GM21367 (cell line): ENCODE data around the gene SBDS.

Source experiments
- ATAC-seq: cut with Tn5 transposase; IDR thresholded peaks from one replicate; pipeline ENCODE4 v1.9.1; 2021; ENCODE audit not compliant: unreplicated experiment

SBDS gene

DNA sequence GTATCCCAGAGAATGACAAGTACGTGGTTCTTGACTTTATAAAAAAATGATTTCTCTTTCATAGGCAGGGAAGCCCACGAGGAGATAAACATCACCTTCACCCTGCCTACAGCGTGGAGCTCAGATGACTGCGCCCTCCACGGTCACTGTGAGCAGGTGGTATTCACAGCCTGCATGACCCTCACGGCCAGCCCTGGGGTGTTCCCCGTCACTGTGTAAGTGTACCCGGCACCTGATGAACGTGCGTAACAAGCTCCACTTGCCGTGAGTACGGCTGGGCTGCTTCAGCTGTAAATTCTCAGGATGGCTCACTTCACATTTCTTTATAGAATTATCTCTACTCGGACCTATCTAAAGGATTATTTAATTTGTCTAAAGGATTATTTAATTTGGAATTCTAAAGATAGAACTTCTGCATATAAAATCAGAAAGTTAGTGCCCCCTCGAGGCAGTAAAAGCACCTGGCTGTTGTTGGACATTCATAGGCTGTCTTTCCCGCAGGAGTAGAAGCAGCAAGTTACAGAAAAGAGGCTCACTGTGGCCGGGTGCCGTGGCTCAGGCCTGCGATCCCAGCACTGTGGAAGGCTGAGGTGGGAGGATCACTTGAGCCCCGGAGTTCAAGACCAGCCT, 46.8 kb downstream of the SBDS start:
- no peak for ATAC-seq

DNA sequence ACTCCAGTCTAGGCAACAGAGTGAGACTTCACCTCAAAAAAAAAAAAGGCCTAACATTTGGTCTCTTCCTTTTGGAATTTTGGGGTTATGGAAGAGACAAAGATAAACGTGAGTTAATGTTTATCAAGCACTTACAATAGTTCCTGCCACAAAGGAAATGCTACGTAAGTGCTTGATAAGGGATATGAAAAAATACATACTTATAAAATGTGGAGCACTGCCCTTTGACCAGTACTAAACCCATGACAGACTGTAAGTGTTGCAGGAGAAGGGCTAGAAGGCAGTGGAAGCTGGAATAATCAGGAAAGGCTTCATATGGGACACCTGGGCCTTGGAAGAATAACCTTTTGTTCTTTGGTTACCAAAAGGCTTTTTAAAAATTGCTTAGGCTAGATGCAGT, 48.8 kb downstream of the SBDS start:
- no peak for ATAC-seq

DNA sequence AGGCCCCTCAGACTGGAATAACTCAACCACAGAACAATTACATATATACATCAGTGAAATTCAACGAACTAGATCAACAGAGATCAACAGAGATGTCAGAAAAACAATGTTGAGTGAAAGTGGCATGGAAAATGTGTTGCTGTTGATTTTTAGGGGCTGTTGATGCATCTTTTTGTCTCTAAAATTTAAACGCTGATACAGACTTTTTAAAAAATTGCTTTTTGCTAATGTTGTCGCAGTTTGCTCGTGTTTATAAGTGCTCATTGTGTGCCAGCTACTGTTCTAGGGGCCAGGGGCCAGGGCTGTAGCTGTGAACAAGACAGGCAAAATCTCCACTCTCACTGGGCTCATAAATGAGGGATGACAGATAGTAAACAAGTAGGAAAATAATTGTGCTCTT, 56.1 kb downstream of the SBDS start:
- ATAC-seq, result no peak

DNA sequence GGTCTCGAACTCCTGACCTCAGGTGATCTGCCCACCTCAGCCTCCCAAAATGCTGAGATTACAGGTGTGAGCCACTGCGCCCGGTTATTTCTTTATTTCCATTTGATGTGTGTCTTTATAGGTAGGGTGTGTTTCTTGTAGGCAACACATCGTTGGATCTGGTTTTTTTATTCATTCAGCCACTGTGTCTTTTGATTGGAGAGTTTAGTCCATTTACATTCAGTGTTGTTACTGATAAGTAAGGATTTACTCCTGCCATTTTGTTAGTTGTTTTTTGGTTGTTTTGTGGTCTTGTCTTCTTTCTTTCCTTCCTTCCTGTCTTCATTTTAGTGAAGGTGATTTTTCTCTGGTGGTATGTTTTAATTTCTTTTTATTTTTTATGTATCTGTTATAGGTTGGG, 57.4 kb downstream of the SBDS start:
- no peak for ATAC-seq
